Activated CD4-positive, alpha-beta T cell treated with anti-CD3 and anti-CD28 coated beads, Interleukin-2, amount 10 ng/mL, durations not matched to agents 24 days and 14 days (primary cell): Measurements from ENCODE around the gene ARL5A. TPM values are rescaled to one million over a fixed set of nuclear protein-coding genes. Genes with fewer than 3 reads are reported as not detected.
A peak's percentile ranks its signal among the peaks of the same experiment; 100 is the strongest.
"Not testable (repeated sequence)": the region's sequence is repeated elsewhere in the genome, so short reads cannot be mapped to it uniquely, and the experiment has no call there.

Experiments used
- DNase-seq: peaks from one replicate; pipeline ENCODE4 v3.0.0; 2022
- H3K27ac Mint-ChIP-seq: one replicate; pipeline ENCODE4 v1.8.0; 2022; ENCODE audit warnings: mild to moderate bottlenecking, mixed read lengths
- H3K27me3 Mint-ChIP-seq: one replicate; pipeline ENCODE4 v1.8.0; 2022; ENCODE audit warnings: mixed read lengths
- H3K36me3 Mint-ChIP-seq: one replicate; pipeline ENCODE4 v1.8.0; 2022; ENCODE audit warnings: low read depth, mild to moderate bottlenecking, mixed read lengths
- H3K4me1 Mint-ChIP-seq: one replicate; pipeline ENCODE4 v1.8.0; 2021; ENCODE audit warnings: mixed read lengths
- H3K4me3 Mint-ChIP-seq: one replicate; pipeline ENCODE4 v1.8.0; 2022; ENCODE audit warnings: mild to moderate bottlenecking, moderate library complexity, mixed read lengths
- H3K9me3 Mint-ChIP-seq: one replicate; pipeline ENCODE4 v1.8.0; 2021; ENCODE audit warnings: mixed read lengths
- intact Hi-C: fragments of 100-400 bp; cut with micrococcal nuclease; formaldehyde crosslinking; loops from one replicate; pipeline ENCODE4 v1.15.1; 2023
- total RNA-seq: library from RNA; stranded (reverse); gene quantifications from 2 replicates; pipeline ENCODE4 v1.2.3, GENCODE V29; 2022

The ARL5A gene, protein sequence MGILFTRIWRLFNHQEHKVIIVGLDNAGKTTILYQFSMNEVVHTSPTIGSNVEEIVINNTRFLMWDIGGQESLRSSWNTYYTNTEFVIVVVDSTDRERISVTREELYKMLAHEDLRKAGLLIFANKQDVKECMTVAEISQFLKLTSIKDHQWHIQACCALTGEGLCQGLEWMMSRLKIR
- total RNA-seq = 77.5 and 79.5 TPM in 2 replicates

DNA sequence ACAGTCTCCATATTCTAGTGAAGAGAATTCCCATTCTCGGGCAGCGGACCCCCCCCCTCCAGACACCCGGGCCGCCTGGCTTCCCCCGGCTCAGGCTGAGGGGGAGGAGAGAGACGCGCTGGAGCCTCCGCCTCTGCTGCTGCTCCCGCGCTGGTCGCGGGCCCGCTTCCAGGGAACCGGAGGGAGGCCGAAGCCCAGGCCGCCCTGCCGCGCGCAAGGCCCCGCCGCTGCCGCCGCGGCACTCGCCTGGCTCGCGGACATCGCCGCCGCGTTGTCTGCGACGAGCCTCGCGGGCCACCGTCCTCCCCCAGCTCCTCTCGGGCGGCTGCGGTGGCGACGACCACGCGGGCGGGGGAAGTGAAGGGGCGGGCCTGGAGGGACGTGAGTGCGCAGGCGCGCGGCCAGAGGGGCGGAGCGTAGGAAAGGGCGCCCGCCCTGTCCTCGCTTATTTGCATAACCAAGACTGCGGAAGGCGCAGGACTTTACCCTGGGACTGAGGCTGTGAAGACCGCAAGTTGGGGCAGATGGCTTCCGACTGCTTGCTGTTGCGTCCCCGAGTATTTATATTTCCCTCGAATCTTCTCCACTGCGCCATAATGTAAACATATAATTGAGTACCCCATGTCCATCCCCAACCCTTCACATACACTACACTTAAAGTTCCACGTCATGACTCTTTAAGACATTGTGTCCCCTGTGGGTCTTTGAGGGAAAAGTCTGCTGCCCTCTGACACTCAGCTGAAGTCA is at the start of gene ARL5A:
TSS of gene ARL5A (minus strand) at position 279 of the 747 bp plus-strand sequence. CDS start at position 34, 245 bp downstream.
- peak; percentile 99 for DNase-seq
- Mint-ChIP-seq H3K9me3 (peaks cover 6% of the 10 kb centered on the region), H3K27ac (peak within 1 kb of the TSS; percentile 91), H3K4me1 (peaks cover 29% of the 10 kb centered on the region), H3K27me3 (peaks cover 5% of the 10 kb centered on the region), H3K36me3 (peaks cover 8% of the 10 kb centered on the region), H3K4me3 (peak within 1 kb of the TSS; percentile 94)
- intact Hi-C loops = loop anchor here (1.0 to 10.0 kb wide), 8 partner anchors 8 to 886 kb away; partner anchors contain the start of genes ARL6IP6, NMI, PRPF40A and STAM2

DNA sequence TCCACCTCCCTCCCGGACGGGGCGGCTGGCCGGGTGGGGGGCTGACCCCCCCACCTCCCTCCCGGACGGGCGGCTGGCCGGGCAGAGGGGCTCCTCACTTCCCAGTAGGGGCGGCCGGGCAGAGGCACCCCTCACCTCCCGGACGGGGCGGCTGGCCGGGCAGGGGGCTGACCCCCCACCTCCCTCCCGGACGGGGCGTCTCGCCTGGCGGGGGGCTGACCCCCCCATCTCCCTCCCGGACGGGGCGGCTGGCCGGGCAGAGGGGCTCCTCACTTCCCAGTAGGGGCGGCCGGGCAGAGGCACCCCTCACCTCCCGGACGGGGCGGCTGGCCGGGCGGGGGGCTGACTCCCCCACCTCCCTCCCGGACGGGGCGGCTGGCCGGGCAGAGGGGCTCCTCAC is 47.4 kb upstream of the ARL5A start:
- H3K9me3 Mint-ChIP-seq, intact Hi-C loops, H3K4me1 Mint-ChIP-seq, DNase-seq, H3K27me3 Mint-ChIP-seq, H3K27ac Mint-ChIP-seq, H3K4me3 Mint-ChIP-seq, H3K36me3 Mint-ChIP-seq: not testable (repeated sequence)

DNA sequence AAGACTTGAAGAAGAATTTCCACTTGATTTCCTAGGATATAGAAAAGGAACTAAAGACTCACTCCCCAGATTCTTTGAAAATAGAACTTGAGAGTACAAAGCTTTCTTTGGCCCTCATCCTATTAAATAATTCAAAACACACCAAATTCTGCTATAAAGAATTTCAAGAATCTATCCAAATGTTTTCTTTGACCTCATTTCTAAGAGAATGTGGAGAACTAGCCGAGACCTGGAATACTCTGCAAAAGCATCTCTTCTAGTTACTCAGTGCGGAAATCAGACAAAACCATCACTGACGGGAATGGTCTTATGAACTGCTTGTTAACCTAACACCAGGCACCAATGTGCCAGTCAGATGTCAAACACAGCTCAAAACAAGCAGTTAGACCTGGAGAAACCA is 44.2 kb upstream of the ARL5A start:
- DNase-seq = no peak
- H3K4me1 Mint-ChIP-seq = no peaks in the 10 kb centered on the region
- H3K36me3 Mint-ChIP-seq = no peaks in the 10 kb centered on the region
- H3K4me3 Mint-ChIP-seq = no peak overlapping the region
- H3K9me3 Mint-ChIP-seq = no peaks in the 10 kb centered on the region
- intact Hi-C loops = no loop called here
- no peak overlapping the region for H3K27ac Mint-ChIP-seq
- H3K27me3 Mint-ChIP-seq = peaks cover 7% of the 10 kb centered on the region

DNA sequence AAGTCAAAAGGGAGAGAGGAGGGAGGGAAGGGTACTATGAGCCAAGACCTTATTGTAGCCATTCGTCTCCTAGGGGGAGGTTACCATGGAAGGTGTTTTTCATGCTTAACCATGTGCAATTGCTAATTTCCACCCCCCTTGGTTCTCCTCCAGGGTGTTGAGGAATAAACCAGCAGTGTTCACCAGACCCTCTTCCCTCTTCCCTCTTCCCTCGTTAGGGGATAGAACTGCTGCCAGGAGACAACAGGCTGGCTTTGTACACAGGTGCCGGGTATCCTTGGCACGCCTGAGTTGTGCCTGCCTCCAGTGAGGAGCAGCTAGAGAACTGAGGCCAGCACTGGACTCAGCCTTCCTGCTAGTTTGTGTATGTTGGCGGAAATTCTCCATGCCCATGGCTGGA is 41.1 kb upstream of the ARL5A start:
- intact Hi-C loops = no loop called here
- no peak for DNase-seq
- no peak overlapping the region for H3K27ac Mint-ChIP-seq
- no peaks in the 10 kb centered on the region for H3K4me1 Mint-ChIP-seq
- no peak overlapping the region for H3K4me3 Mint-ChIP-seq
- H3K36me3 Mint-ChIP-seq = no peaks in the 10 kb centered on the region
- H3K9me3 Mint-ChIP-seq = no peaks in the 10 kb centered on the region
- peaks cover 11% of the 10 kb centered on the region for H3K27me3 Mint-ChIP-seq

DNA sequence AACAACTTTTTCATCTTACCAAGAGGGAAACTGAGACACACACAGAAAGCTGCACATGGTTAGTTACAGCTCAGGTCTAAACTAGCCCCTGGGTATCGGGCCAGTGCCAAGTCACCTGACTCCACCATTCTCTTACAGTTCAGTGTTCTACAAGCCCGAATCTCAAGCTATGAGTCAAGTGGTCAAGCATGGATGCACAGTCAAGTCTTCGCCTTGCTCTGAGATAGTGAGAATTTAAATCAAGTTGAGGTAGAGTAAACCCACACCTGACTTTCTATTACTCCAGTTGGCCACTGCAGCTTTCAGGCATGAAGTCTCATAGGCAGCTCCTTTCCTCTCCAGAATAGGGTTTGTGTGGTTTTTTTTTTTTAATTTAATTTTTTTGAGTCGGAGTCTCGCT is 34.5 kb upstream of the ARL5A start:
- H3K36me3 Mint-ChIP-seq = no peaks in the 10 kb centered on the region
- no peak for DNase-seq
- intact Hi-C loops = no loop called here
- no peak overlapping the region for H3K4me3 Mint-ChIP-seq
- peaks cover 7% of the 10 kb centered on the region for H3K27me3 Mint-ChIP-seq
- H3K4me1 Mint-ChIP-seq = no peaks in the 10 kb centered on the region
- no peak overlapping the region for H3K27ac Mint-ChIP-seq
- no peaks in the 10 kb centered on the region for H3K9me3 Mint-ChIP-seq

DNA sequence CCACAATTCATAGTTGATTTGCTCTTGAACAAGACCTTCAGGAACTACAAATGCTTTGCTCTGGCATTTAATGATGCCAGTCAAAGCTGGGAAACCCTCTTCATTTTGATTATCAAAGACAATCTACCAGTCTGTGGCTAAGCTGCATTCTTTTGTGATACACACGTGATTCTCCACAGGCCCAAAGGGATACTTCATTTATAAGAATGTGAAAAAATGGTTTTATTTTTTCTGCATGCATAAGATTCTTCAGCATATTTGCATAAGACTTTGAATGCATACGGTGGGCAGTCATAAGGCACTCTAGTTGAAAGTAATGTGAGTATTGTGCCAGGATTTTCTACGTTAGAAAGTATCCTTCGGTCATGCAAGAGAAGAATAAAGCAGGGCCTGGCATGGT is 33.0 kb upstream of the ARL5A start:
- Mint-ChIP-seq H3K9me3 (no peaks in the 10 kb centered on the region), H3K4me1 (no peaks in the 10 kb centered on the region), H3K27ac (no peak overlapping the region), H3K36me3 (no peaks in the 10 kb centered on the region), H3K4me3 (no peak overlapping the region), H3K27me3 (peaks cover 3% of the 10 kb centered on the region)
- intact Hi-C loops = no loop called here
- no peak for DNase-seq

DNA sequence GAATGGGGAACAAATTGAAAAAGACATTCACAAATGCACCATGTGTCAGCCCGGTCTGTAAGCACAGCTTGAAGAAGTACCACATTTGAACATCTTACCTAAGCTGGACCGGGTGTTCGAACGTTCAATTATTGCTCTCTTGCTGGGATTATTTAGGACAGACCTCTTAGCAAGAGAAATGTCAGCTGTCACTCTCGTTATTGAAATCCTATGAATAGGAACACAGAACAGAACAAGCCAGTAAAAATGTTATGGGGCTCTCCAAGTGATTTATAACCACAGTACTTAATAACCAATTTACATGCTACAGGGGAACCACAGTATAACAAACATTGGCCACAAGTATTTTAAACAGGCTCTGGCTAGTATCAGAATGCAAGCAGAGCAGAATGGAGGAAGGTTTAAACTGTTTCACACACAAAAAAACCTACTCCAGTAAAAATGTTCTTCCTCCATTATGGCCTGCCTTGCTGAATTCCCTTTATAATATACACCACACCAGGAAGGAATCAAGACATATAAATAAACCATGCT is 32.5 kb upstream of the ARL5A start:
- DNase-seq = no peak
- intact Hi-C loops = no loop called here
- Mint-ChIP-seq H3K36me3 (no peaks in the 10 kb centered on the region), H3K9me3 (no peaks in the 10 kb centered on the region), H3K4me1 (no peaks in the 10 kb centered on the region), H3K4me3 (no peak overlapping the region), H3K27me3 (peaks cover 3% of the 10 kb centered on the region), H3K27ac (no peak overlapping the region)

DNA sequence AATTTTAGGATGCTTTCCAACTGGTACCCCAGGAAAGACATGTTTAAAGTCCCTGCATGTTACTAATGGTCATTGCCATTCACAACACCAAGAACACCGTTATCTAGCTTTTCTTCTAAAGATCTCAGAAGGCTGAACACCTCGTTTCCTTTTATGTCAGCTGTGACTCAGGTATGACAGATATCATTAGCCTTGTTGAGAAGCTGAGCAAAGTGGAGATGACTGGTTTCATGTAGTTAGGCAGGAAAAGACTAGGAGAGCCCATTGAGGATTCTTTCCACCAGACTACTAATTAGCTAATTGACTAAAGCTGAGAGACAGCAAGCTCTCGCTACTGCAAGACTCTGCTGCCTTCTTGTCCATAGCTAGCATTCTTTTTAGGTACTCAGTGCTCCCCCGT is 32.0 kb upstream of the ARL5A start:
- no peaks in the 10 kb centered on the region for H3K36me3 Mint-ChIP-seq
- no peak overlapping the region for H3K4me3 Mint-ChIP-seq
- H3K9me3 Mint-ChIP-seq = no peaks in the 10 kb centered on the region
- no peak for DNase-seq
- H3K27me3 Mint-ChIP-seq = peaks cover 3% of the 10 kb centered on the region
- H3K27ac Mint-ChIP-seq = no peak overlapping the region
- H3K4me1 Mint-ChIP-seq = no peaks in the 10 kb centered on the region
- intact Hi-C loops = no loop called here

DNA sequence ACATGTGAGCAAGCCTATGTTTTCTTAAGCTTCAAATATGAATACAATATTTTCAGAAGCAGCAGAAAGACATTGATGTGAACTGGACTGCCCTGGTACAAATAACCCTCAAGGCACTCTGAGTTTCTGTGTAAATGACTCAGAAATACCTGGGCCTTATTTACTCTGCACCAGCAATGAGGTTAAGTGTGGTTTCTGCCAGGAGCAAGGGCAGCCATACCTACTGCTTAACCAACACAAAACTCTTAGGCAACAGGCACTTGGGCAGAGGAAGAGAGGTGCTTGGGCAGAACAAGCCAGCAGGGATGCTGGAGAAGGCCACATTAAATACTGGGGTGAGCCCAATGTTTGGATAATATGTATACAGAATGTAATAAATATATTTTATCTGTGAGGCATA is 29.4 kb upstream of the ARL5A start:
- no peak overlapping the region for H3K27ac Mint-ChIP-seq
- peaks cover 3% of the 10 kb centered on the region for H3K4me1 Mint-ChIP-seq
- no peaks in the 10 kb centered on the region for H3K9me3 Mint-ChIP-seq
- no peak for DNase-seq
- no peaks in the 10 kb centered on the region for H3K36me3 Mint-ChIP-seq
- intact Hi-C loops = no loop called here
- no peak overlapping the region for H3K4me3 Mint-ChIP-seq
- H3K27me3 Mint-ChIP-seq = no peaks in the 10 kb centered on the region

DNA sequence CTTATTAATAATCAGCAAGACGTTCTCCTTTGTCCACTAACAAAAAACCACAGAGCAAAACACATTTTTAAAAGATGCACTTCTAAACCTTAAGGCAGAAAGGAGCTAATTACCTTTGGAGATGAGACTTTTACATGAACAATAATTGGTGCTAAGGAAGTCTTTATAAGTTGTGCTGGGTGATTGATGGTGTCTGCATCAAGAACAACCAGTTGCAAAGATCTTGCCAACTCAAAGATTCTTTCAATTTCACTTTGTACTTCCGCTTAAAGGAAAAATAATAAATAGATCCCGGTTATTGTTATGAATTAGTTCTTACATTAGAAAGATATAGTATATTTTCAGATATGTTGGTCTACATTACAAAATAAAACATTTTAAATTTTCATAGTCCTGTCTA is 26.9 kb upstream of the ARL5A start:
- Mint-ChIP-seq H3K9me3 (no peaks in the 10 kb centered on the region), H3K27me3 (peaks cover 1% of the 10 kb centered on the region), H3K4me1 (peaks cover 3% of the 10 kb centered on the region), H3K27ac (no peak overlapping the region), H3K36me3 (no peaks in the 10 kb centered on the region), H3K4me3 (no peak overlapping the region)
- intact Hi-C loops = no loop called here
- no peak for DNase-seq

DNA sequence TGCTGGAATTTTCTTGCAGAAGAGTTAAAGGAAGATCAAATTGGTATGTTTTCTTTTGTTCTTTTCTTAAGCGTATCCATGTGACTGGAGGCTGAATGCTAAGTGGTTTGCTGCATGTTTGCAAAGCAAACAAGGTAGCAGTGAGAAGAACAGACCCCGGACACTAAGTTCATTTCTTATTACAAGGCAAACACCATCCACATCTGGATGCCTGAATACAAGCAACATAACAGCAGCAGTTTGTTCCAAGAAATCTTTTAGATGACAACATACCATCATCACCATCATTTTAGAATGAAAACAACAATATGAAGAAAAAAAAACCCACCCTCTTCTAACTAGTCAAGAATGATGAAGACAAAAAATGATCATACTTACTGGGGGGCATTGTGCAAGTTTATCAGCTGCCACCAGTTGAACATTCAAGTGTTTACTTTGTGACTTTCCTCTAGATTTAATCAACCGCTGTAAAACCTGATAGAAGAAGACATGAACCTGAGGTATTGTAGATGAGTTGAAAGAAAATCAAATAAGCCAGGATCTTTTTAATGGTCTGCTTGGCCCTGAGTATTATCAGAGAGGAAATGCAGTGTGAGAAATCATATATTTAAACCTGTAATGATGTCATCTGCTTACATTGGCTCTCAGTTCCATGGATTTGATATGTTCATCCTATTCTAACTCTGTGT is 25.0 kb upstream of the ARL5A start:
- DNase-seq = no peak
- Mint-ChIP-seq H3K4me3 (no peak overlapping the region), H3K27ac (no peak overlapping the region), H3K27me3 (peaks cover 1% of the 10 kb centered on the region), H3K4me1 (peaks cover 3% of the 10 kb centered on the region), H3K36me3 (no peaks in the 10 kb centered on the region), H3K9me3 (no peaks in the 10 kb centered on the region)
- intact Hi-C loops = no loop called here

DNA sequence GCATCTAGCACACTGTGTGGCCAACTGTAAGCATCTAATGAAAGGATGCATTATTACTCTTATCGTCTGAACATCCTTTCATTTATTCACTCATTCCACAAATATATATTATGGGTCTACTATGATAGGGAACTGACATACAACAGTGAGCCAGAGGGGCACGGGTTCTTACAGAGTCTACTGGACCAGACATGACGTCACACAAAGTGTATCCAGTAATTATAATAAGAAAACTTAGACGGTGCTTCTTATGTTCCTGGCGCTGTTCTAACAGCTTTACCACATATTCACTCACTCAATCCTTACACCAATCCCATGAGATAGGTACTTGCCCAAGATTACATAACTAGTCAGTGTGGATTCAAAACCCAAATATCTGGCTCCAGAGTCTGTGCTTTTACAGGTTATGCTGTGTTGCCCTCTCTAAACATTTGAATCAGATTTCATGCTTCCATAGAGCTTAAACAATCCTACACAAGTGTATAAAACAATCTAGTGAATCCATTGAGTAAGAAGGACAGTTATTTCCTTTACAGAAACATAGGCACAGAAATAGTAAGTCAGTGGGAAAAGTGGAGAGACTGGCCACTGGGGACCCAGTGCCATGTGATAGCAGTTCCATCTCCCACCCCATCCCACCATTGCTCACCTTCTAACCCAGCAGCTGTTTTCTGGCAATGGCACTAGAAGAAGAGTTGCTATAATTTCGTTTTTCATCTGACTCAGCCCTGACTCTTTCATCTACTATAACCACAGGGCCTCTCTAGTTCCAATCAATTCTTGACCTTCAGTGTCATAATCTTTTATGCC is 24.2 kb upstream of the ARL5A start:
- Mint-ChIP-seq H3K4me3 (no peak overlapping the region), H3K27me3 (peaks cover 3% of the 10 kb centered on the region), H3K27ac (no peak overlapping the region), H3K36me3 (no peaks in the 10 kb centered on the region), H3K4me1 (peaks cover 3% of the 10 kb centered on the region), H3K9me3 (no peaks in the 10 kb centered on the region)
- intact Hi-C loops = no loop called here
- DNase-seq = no peak

DNA sequence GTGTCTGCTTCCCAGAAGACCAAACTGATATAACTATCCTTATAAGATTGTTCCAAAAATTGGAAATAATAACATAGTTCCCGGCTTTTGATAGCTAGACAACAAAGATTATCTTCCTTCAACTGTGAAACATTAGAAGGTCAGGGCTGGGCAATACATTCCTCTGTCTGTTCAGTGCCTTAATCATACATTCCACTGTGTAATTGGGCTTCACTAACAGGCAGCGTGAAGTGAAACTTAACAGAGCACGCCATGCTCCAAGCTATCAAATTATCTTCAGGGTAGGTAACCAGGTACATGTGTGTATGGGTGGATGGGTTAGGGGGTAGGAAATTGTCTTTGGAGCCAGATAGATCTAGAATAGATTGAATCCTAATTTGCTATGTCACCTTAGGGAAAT is 23.5 kb upstream of the ARL5A start:
- H3K27me3 Mint-ChIP-seq = peaks cover 3% of the 10 kb centered on the region
- peaks cover 3% of the 10 kb centered on the region for H3K4me1 Mint-ChIP-seq
- no peak for DNase-seq
- H3K4me3 Mint-ChIP-seq = no peak overlapping the region
- H3K9me3 Mint-ChIP-seq = no peaks in the 10 kb centered on the region
- intact Hi-C loops = no loop called here
- no peak overlapping the region for H3K27ac Mint-ChIP-seq
- H3K36me3 Mint-ChIP-seq = no peaks in the 10 kb centered on the region
